DMS 273 treated with DMSO at 0.1 percent for 48 hours (cell line): Measurements from ENCODE around the gene NEAT1.

Source experiments
- DNase-seq: peaks from one replicate; lab custom pipeline; 2025; lab: John Stamatoyannopoulos, UW

Gene NEAT1

GRCh38 chr11:65486570-65487466, 64.2 kb downstream of the NEAT1 start:
- DNase-seq: no peak

GRCh38 chr11:65487467-65488272, 65.1 kb downstream of the NEAT1 start:
- DNase-seq: peak; percentile 99

GRCh38 chr11:65488273-65489034, 65.9 kb downstream of the NEAT1 start:
- no peak for DNase-seq

GRCh38 chr11:65489035-65489705, 66.6 kb downstream of the NEAT1 start:
- DNase-seq: no peak

- peak; percentile 34 for DNase-seq
These were observed 67.2 kb downstream of the NEAT1 start for GRCh38 chr11:65489706-65490320.

- no peak for DNase-seq
These were observed 68.5 kb downstream of the NEAT1 start for GRCh38 chr11:65491163-65491465.

- no peak for DNase-seq
These were observed 69.2 kb downstream of the NEAT1 start for GRCh38 chr11:65491614-65492386.

- no peak for DNase-seq
These were observed 69.7 kb downstream of the NEAT1 start for GRCh38 chr11:65492387-65492636.

GRCh38 chr11:65492637-65493366, 70.2 kb downstream of the NEAT1 start:
- peak; percentile 75 for DNase-seq

GRCh38 chr11:65493367-65494176, 71.0 kb downstream of the NEAT1 start:
- DNase-seq: no peak
